ENCODE measurements around the gene FBXL14. TPM values are rescaled to one million over a fixed set of nuclear protein-coding genes. Genes with fewer than 3 reads are reported as not detected.

FBXL14 gene
- total and polyA plus RNA-seq, 2 of the 13 experiments (the other 11 are each of a cell fraction or from before 2014, with no cell fraction given) = 7.0 to 7.4 TPM

GRCh38 chr12:1643043-1643442, 48.7 kb upstream of the FBXL14 start:
- WGBS (ENCODE audit: low lambda C conversion rate) = 73% methylated on average over 9 of the region's 9 CpGs

More at GRCh38 chr12:1643043-1643442, 48.7 kb upstream of the FBXL14 start:
- H4K20me1 ChIP-seq (ENCODE audit: insufficient read depth, low read length) = no peaks in the 10 kb centered on the region
- DNase-seq (ENCODE audit: low spot score) = no peak
- POLR2A ChIA-PET = no interaction called here
- CTCF ChIA-PET (ENCODE audit: low intra/inter-chr PET ratio, low total read pairs) = no interaction called here
- H3K27ac ChIP-seq (ENCODE audit: extremely low read length, insufficient read depth, low read length) = no peak overlapping the region
- intact Hi-C loops (cut with micrococcal nuclease; ENCODE audit: unreplicated experiment) (no loop called here), in situ Hi-C loops (cut with HindIII; ENCODE audit: extremely low pct_ligation_motif_present, low pct_unique_long_range_greater_than_20kb) (no loop called here)
- H3K4me3 ChIP-seq (replicated peaks in 1 of 3; ENCODE audit: insufficient read depth in 1 of 3, low read depth in 2 of 3, low read length in 3 of 3) = no peak overlapping the region
- H3K27me3 ChIP-seq (ENCODE audit: control insufficient read depth in 1 of 2, insufficient read depth in 2 of 2, low read length in 2 of 2) = peaks cover 6 to 64% of the 10 kb centered on the region in 2 experiments
- no peak overlapping the region for H3K9ac ChIP-seq (ENCODE audit: insufficient read depth, low read depth, low read length)
- H3K79me2 ChIP-seq (ENCODE audit: insufficient read depth, low read length) = no peaks in the 10 kb centered on the region
- H3K4me2 ChIP-seq (ENCODE audit: low read depth, low read length) = no peak overlapping the region
- BruUV-seq (replicated peaks) = no TSS peak
- H3K9me3 ChIP-seq (ENCODE audit: low read length) = no peaks in the 10 kb centered on the region
- no peaks in the 10 kb centered on the region for H3K36me3 ChIP-seq (replicated peaks in 1 of 2; ENCODE audit: control insufficient read depth in 1 of 2, insufficient read depth in 2 of 2, low read length in 2 of 2)
- TF ChIP-seq GATA4 (IDR thresholded peaks at IDR 0.05; ENCODE audit: borderline replicate concordance, low read depth) = no peak
- no peak for TF ChIP-seq ZBTB20 (CRISPR knock-in tag; IDR thresholded peaks at IDR 0.05; ENCODE audit: borderline replicate concordance, low read depth)
- no peak for TF ChIP-seq HCFC1 (IDR thresholded peaks at IDR 0.05; ENCODE audit: low read depth, low read length)
- no peak for TF ChIP-seq ZNF569 (CRISPR knock-in tag; IDR thresholded peaks at IDR 0.05; ENCODE audit: borderline replicate concordance)
- TF ChIP-seq HDAC2 (CRISPR knock-in tag; IDR thresholded peaks at IDR 0.05) = no peak
- no peak for TF ChIP-seq BRF2 (CRISPR knock-in tag; IDR thresholded peaks at IDR 0.05)
- TF ChIP-seq ZFY (CRISPR knock-in tag; IDR thresholded peaks at IDR 0.05) = no peak
- TF ChIP-seq LBX2 (CRISPR knock-in tag; IDR thresholded peaks at IDR 0.05; ENCODE audit: borderline replicate concordance) = no peak
- no peak for TF ChIP-seq KAT2B (IDR thresholded peaks at IDR 0.05; ENCODE audit: borderline replicate concordance, low read depth, low read length)
- TF ChIP-seq SNAPC2 (CRISPR knock-in tag; IDR thresholded peaks at IDR 0.05) = no peak
- no peak for TF ChIP-seq ELF1 (CRISPR knock-in tag; IDR thresholded peaks at IDR 0.05)
- TF ChIP-seq NFE2L1 (CRISPR knock-in tag; IDR thresholded peaks at IDR 0.05; ENCODE audit: borderline replicate concordance) = no peak
- no peak for TF ChIP-seq ZNF770 (CRISPR knock-in tag; IDR thresholded peaks at IDR 0.05)
- no peak overlapping the region for H2AFZ ChIP-seq (ENCODE audit: low read length)
- ATAC-seq = no peak
- peaks cover 28% of the 10 kb centered on the region for H3K4me1 ChIP-seq (ENCODE audit: insufficient read depth, low read length)
- FAIRE-seq = no peak

Data from HepG2 (cell line).